Body of pancreas (tissue), 4 donors: ENCODE data around the gene SNX30.

Experiments
- CTCF ChIP-seq, 7 experiments: fragments of 450-650 bp in 4 of 7; fragments of 200-600 bp in 3 of 7; sonication (generic) in 3 of 7; IDR thresholded peaks; one replicate each; pipeline ENCODE4 v1.5.1; 2016 to 2019; ENCODE audit warnings: antibody characterized with exemption in 7 of 7
- POLR2A ChIP-seq, 3 donors: fragments of 450-650 bp; IDR thresholded peaks; one replicate each; pipeline ENCODE4 v1.6.1; 2016; ENCODE audit warnings: antibody characterized with exemption in 3 of 3, mild to moderate bottlenecking in 2 of 3

- TF ChIP-seq CTCF (IDR thresholded peaks at IDR 0.05) = no peak
- TF ChIP-seq POLR2A (IDR thresholded peaks at IDR 0.05) = no peak
These were observed 133.5 kb downstream of the SNX30 start for GRCh38 chr9:112884101-112884500.
